ENCODE measurements around the gene TRIM44. TPM values are rescaled to one million over a fixed set of nuclear protein-coding genes. Genes with fewer than 3 reads are reported as not detected.
"Not testable (repeated sequence)": the region's sequence is repeated elsewhere in the genome, so short reads cannot be mapped to it uniquely, and the experiment has no call there.

Gene TRIM44
- total RNA-seq, 2 experiments from 2014 or later: 11.3 to 19.9 TPM

GRCh38 chr11:35859301-35859700 is 196.7 kb downstream of the TRIM44 start:
- Histone ChIP-seq H3K4me3 (ENCODE audit: low read depth, low read length, poor library complexity, severe bottlenecking) (no peak overlapping the region), H3K36me3 (ENCODE audit: insufficient read depth, low read length) (no peaks in the 10 kb centered on the region), H3K4me2 (ENCODE audit: low read length) (no peak overlapping the region), H3K9me2 (ENCODE audit: insufficient read depth, low read length) (no peaks in the 10 kb centered on the region), H4K20me1 (ENCODE audit: insufficient read depth, low read length) (no peaks in the 10 kb centered on the region), H3K79me2 (ENCODE audit: insufficient read depth, low read depth, low read length) (no peaks in the 10 kb centered on the region), H3K27ac (ENCODE audit: low read depth, low read length, poor library complexity, severe bottlenecking) (no peak overlapping the region), H3K9me3 (ENCODE audit: low read length) (no peaks in the 10 kb centered on the region), H3K4me1 (ENCODE audit: insufficient read depth, low read length, poor library complexity, severe bottlenecking) (no peaks in the 10 kb centered on the region), H2AFZ (ENCODE audit: low read length) (no peak overlapping the region)
- CTCF ChIA-PET (ENCODE audit: unreplicated experiment): no interaction called here
- intact Hi-C loops (cut with micrococcal nuclease; ENCODE audit: unreplicated experiment): no loop called here
- no peak for TF ChIP-seq EZH2phosphoT487 (IDR thresholded peaks at IDR 0.05; ENCODE audit: borderline replicate concordance, low read depth, low read length)
- TF ChIP-seq CTCF (conservative IDR thresholded peaks at IDR 0.05; ENCODE audit: low read length): no peak
- DNase-seq (ENCODE audit: low spot score): no peak
- POLR2A ChIA-PET: no interaction called here
- no TSS peak for BruUV-seq (replicated peaks)

GRCh38 chr11:35860194-35860593 is 197.6 kb downstream of the TRIM44 start:
- H3K9me2 ChIP-seq (ENCODE audit: insufficient read depth, low read length); intact Hi-C loops (cut with micrococcal nuclease; ENCODE audit: unreplicated experiment); H3K4me2 ChIP-seq (ENCODE audit: low read length); H3K36me3 ChIP-seq (ENCODE audit: insufficient read depth, low read length); BruUV-seq (replicated peaks); H3K79me2 ChIP-seq (ENCODE audit: insufficient read depth, low read depth, low read length); H3K4me3 ChIP-seq (ENCODE audit: low read depth, low read length, poor library complexity, severe bottlenecking); H3K27ac ChIP-seq (ENCODE audit: low read depth, low read length, poor library complexity, severe bottlenecking); CTCF ChIA-PET (ENCODE audit: unreplicated experiment); POLR2A ChIA-PET; H4K20me1 ChIP-seq (ENCODE audit: insufficient read depth, low read length); H3K4me1 ChIP-seq (ENCODE audit: insufficient read depth, low read length, poor library complexity, severe bottlenecking); DNase-seq (ENCODE audit: low spot score); H2AFZ ChIP-seq (ENCODE audit: low read length); H3K9me3 ChIP-seq (ENCODE audit: low read length): not testable (repeated sequence)

GRCh38 chr11:35861191-35861590 is 198.6 kb downstream of the TRIM44 start:
- TF ChIP-seq CTCF (conservative IDR thresholded peaks at IDR 0.05; ENCODE audit: low read length): no peak
- no peak for TF ChIP-seq EZH2phosphoT487 (IDR thresholded peaks at IDR 0.05; ENCODE audit: borderline replicate concordance, low read depth, low read length)
- H4K20me1 ChIP-seq (ENCODE audit: insufficient read depth, low read length): no peaks in the 10 kb centered on the region
- H3K79me2 ChIP-seq (ENCODE audit: insufficient read depth, low read depth, low read length): no peaks in the 10 kb centered on the region
- POLR2A ChIA-PET: no interaction called here
- H3K4me1 ChIP-seq (ENCODE audit: insufficient read depth, low read length, poor library complexity, severe bottlenecking): no peaks in the 10 kb centered on the region
- no peak overlapping the region for H3K4me2 ChIP-seq (ENCODE audit: low read length)
- no peak overlapping the region for H2AFZ ChIP-seq (ENCODE audit: low read length)
- H3K9me3 ChIP-seq (ENCODE audit: low read length): no peaks in the 10 kb centered on the region
- no peaks in the 10 kb centered on the region for H3K9me2 ChIP-seq (ENCODE audit: insufficient read depth, low read length)
- no peak for DNase-seq (ENCODE audit: low spot score)
- H3K36me3 ChIP-seq (ENCODE audit: insufficient read depth, low read length): no peaks in the 10 kb centered on the region
- H3K27ac ChIP-seq (ENCODE audit: low read depth, low read length, poor library complexity, severe bottlenecking): no peak overlapping the region
- intact Hi-C loops (cut with micrococcal nuclease; ENCODE audit: unreplicated experiment): no loop called here
- CTCF ChIA-PET (ENCODE audit: unreplicated experiment): no interaction called here
- no TSS peak for BruUV-seq (replicated peaks)
- H3K4me3 ChIP-seq (ENCODE audit: low read depth, low read length, poor library complexity, severe bottlenecking): no peak overlapping the region
